Right cardiac atrium (tissue), 5 donors: Measurements from ENCODE around the gene TRAF1. TPM values are rescaled to one million over a fixed set of nuclear protein-coding genes. Genes with fewer than 3 reads are reported as not detected.
"Not testable (repeated sequence)": the region's sequence is repeated elsewhere in the genome, so short reads cannot be mapped to it uniquely, and the experiment has no call there.

Experiments used
- ATAC-seq, 2 donors: fragments of 200-7000 bp; cut with Tn5 transposase; one replicate each; pipeline versions ENCODE4 v1.8.0 to v1.9.1; 2020; ENCODE audit warnings: moderate library complexity in 2 of 2, mild to moderate bottlenecking in 1 of 2
- DNase-seq, 3 donors: peaks; one replicate each; pipeline ENCODE4 v3.0.0-alpha.2; 2020
- H3K27ac ChIP-seq: one replicate; pipeline ENCODE4 v1.5.1; 2013; ENCODE audit warnings: mild to moderate bottlenecking, low read length, control low read depth, moderate library complexity
- H3K27me3 ChIP-seq: one replicate; pipeline ENCODE4 v1.6.1; 2013; ENCODE audit not compliant: control insufficient read depth, insufficient read depth
- H3K4me1 ChIP-seq: one replicate; pipeline ENCODE4 v1.6.1; 2013; ENCODE audit warnings: low read length; ENCODE audit not compliant: control insufficient read depth, insufficient read depth
- H3K4me3 ChIP-seq: one replicate; pipeline ENCODE4 v1.5.1; 2013; ENCODE audit warnings: low read length, control low read depth
- H3K9me3 ChIP-seq: one replicate; pipeline ENCODE4 v1.6.1; 2013; ENCODE audit warnings: low read length; ENCODE audit not compliant: control insufficient read depth
- WGBS: extraction: QIAGEN DNeasy Blood & Tissue Kit; methylation state at CpG from one replicate; pipeline ENCODE4 v1.1.7; 2013; 5-methylcytosine and 5-hydroxymethylcytosine counted together
- intact Hi-C, 4 donors: fragments of 100-400 bp; cut with DNase I; formaldehyde crosslinking; loops; one replicate each; pipeline versions ENCODE4 v1.11.0 to v1.14.0; 2022 to 2023
- long read RNA-seq, 4 donors: library from polyadenylated mRNA; unstranded; transcript quantifications; one replicate each; pipeline ENCODE4 v2.0.0, GENCODE V29; 2020 to 2021
- polyA plus RNA-seq: library from polyadenylated mRNA; stranded (reverse); fragments of 200-250 nt; gene quantifications from one replicate; pipeline ENCODE4 v1.2.3, GENCODE V29; 2013
- total RNA-seq, 4 donors: library from RNA; stranded (reverse); fragmentation: NEBNext Ultra II Directional; extraction: Animal tissue kit (Norgen Biotek cat#: 25700); gene quantifications; one replicate each; pipeline ENCODE4 v1.2.1, GENCODE V29; 2021
- donor health status: healthy with polysubstance abuse.
- donor health status: DM: no; HTN: yes; CAD: no.
- donor health status: DM: no; HTN: no; CAD: no.
- donor health status: DM: no; HTN: yes; CAD: no; lungs with severe emphysema.
- donor health status: DM: yes; HTN: yes; CAD: no.

TRAF1 gene, protein sequence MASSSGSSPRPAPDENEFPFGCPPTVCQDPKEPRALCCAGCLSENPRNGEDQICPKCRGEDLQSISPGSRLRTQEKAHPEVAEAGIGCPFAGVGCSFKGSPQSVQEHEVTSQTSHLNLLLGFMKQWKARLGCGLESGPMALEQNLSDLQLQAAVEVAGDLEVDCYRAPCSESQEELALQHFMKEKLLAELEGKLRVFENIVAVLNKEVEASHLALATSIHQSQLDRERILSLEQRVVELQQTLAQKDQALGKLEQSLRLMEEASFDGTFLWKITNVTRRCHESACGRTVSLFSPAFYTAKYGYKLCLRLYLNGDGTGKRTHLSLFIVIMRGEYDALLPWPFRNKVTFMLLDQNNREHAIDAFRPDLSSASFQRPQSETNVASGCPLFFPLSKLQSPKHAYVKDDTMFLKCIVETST
- 1 to 10 TPM; 4.1 to 6.1 (median 5.1) TPM for total RNA-seq
- polyA plus RNA-seq = 3.9 TPM
- long read RNA-seq, donor 1, full-length matches to known transcripts = 2 of 11 reads
- long read RNA-seq, donor 1, partial matches to known transcripts = 4 of 11 reads
- long read RNA-seq, donor 1, other reads (novel, unspliced or antisense) = 5 of 11 reads
- long read RNA-seq, donor 2, full-length matches to known transcripts = 5 of 6 reads
- long read RNA-seq, donor 2, partial matches to known transcripts = 1 of 6 reads
- long read RNA-seq, donor 2, other reads (novel, unspliced or antisense) = 0 of 6 reads
- long read RNA-seq, donor 3, full-length matches to known transcripts = 6 of 13 reads
- long read RNA-seq, donor 3, partial matches to known transcripts = 4 of 13 reads
- long read RNA-seq, donor 3, other reads (novel, unspliced or antisense) = 3 of 13 reads
- long read RNA-seq, donor 4, full-length matches to known transcripts = 1 of 5 reads
- long read RNA-seq, donor 4, partial matches to known transcripts = 2 of 5 reads
- long read RNA-seq, donor 4, other reads (novel, unspliced or antisense) = 2 of 5 reads

DNA sequence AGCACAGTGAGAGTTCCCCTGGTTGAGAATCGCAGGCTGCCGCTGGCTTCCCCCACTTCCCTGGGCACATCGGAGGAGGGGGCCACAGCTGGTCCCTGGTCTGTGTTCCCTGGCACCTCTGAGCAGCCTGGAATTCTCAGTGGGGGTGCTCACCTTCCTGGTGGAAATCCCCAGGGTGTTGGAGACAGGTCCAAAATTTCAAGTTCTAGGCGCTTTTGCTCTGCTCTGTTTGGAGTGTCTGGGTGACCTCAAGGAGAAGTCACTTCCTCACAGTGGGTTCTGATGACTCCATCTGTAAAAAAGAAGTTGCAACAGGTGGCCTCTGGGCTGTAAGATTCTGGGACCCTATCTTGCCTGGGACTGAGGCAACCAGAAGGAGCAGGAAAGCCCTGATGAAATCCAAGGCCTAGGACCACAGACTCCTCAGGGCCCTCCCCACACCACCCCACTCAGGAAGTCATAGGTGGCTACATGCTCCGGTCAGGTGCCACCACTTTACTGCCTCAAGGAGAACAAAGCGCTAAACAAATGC is at the start of gene TRAF1:
Gene TRAF1, minus strand, starts transcription at position 400 of the 532 bp plus-strand sequence. CDS start 721 bp downstream, outside the sequence.
- no peak within 1 kb of the TSS for H3K4me3 ChIP-seq

DNA sequence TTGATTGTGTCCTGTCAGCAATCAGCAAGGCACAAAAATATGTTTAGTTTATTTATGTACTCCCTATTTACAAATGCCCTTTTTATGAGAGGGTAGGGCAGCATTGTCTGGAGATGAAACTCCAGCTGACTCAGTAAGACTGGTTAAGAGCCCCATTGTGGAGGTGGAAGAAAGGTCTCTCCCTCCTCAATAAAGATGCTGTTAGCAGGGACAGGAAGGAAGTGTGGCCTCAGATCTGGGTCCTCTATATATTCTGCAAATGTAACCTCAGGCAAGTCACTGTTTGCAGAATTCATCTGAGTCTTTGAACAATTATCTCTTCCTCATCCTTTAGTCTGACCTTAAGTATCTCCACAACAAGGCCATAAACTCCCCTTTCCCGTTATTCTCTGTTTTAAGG is 48.3 kb upstream of the TRAF1 start:
- intact Hi-C loops = no loop called here
- Histone ChIP-seq H3K4me1 (peaks cover 1% of the 10 kb centered on the region), H3K9me3 (no peaks in the 10 kb centered on the region), H3K27me3 (no peaks in the 10 kb centered on the region), H3K27ac (no peak overlapping the region), H3K4me3 (no peak overlapping the region)
- WGBS = 73% methylated on average over 1 of the region's 1 CpG
- DNase-seq (no peak), ATAC-seq (no peak)

More for the DNA sequence above, at the start of gene TRAF1:
- DNase-seq (no peak), ATAC-seq (no peak)
- WGBS = 74% methylated on average over 6 of the region's 6 CpGs
- H3K27ac ChIP-seq = peak within 1 kb of the TSS; percentile 71
- peaks cover 2% of the 10 kb centered on the region for H3K4me1 ChIP-seq
- no peaks in the 10 kb centered on the region for H3K27me3 ChIP-seq
- no peaks in the 10 kb centered on the region for H3K9me3 ChIP-seq
- intact Hi-C loops = loop anchor here in 1 of 4 donors (5.0 kb wide), 1 partner anchor 54 kb away; no protein-coding TSS in a partner anchor

DNA sequence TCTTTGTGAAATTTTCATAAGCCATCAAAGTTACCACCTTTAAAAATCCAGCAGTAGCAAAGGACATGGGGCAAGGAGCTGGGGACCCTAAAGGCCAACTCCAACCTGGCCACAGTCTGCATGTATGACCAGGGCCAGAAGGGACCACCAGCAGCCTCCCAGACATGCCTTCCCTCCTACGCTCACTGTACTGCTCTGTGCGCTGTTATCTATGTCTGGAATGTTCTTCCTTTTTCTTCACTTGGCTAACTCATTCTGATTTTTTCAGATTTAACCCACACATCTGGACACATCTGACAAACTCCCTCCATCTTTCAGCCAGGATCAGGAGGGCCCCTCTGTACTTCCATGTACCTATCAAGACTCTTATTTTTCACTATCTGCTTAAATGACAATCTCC is 47.6 kb upstream of the TRAF1 start:
- ATAC-seq (no peak), DNase-seq (no peak)
- no peaks in the 10 kb centered on the region for H3K27me3 ChIP-seq
- no peak overlapping the region for H3K4me3 ChIP-seq
- H3K4me1 ChIP-seq = peaks cover 1% of the 10 kb centered on the region
- intact Hi-C loops = no loop called here
- H3K27ac ChIP-seq = no peak overlapping the region
- 58% methylated on average over 2 of the region's 2 CpGs for WGBS
- no peaks in the 10 kb centered on the region for H3K9me3 ChIP-seq

DNA sequence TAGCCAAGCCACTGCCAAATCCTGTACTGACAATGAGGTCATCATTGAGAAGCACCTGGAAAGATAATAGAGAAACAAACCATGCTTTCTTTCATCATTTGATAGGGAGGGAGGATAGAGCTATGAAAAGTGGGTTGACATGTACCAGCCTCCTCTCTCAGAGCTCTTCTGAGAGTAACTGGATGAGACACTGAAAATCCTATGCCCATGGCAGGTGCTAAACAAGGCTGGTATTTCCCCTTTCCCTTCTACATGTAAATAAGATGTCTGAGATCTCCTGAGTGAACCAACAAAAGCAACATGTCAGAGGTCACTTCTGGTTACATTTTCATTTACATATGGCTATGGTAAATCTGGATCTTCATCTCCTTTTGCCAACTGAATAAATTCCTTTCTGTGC is 45.3 kb upstream of the TRAF1 start:
- Histone ChIP-seq H3K4me1 (peaks cover 1% of the 10 kb centered on the region), H3K4me3 (no peak overlapping the region), H3K9me3 (no peaks in the 10 kb centered on the region), H3K27ac (no peak overlapping the region), H3K27me3 (no peaks in the 10 kb centered on the region)
- intact Hi-C loops = no loop called here
- ATAC-seq = no peak
- DNase-seq = no peak

DNA sequence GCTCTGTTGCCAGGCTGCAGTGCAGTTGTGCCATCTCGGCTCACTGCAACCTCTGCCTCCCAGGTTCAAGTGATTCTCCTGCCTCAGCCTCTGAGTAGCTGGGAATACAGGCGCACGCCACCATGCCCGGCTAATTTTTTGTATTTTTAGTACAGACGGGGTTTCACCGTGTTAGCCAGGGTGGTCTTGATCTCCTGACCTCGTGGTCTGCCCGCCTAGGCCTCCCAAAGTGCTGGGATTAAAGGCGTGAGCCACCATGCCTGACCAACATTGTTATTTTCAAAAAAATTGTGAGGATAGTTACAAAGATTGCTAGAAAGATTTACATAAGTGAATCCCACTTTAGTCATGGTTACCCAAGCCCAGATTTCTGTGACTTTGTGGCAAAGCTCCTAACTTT is 44.9 kb upstream of the TRAF1 start:
- intact Hi-C loops, ATAC-seq, H3K27ac ChIP-seq, DNase-seq, H3K9me3 ChIP-seq, H3K4me3 ChIP-seq, H3K27me3 ChIP-seq, H3K4me1 ChIP-seq: not testable (repeated sequence)
- WGBS = 93% methylated on average over 9 of the region's 9 CpGs

DNA sequence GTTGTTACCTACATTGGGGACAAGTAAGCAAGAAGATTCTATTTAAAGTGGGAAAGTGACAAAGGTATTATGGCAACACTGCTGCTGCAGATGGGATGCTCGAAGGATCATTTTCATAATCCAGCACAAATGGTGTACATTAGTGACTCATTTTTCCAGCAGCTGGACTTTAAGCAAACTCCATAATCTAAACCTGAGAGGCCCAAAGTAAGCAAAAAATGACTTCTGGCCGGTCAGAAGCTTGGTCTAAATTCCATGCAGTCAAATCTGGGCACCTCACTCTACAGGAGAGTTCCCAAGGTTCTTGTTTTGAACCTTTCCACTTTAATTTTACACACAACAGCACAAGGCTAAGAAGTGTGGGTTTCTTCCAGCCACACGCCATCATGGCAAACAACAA is 43.6 kb upstream of the TRAF1 start:
- no peaks in the 10 kb centered on the region for H3K9me3 ChIP-seq
- H3K4me3 ChIP-seq = no peak overlapping the region
- DNase-seq (no peak), ATAC-seq (no peak)
- no peaks in the 10 kb centered on the region for H3K27me3 ChIP-seq
- peaks cover 7% of the 10 kb centered on the region for H3K4me1 ChIP-seq
- intact Hi-C loops = no loop called here
- 84% methylated on average over 3 of the region's 3 CpGs for WGBS
- H3K27ac ChIP-seq = no peak overlapping the region

DNA sequence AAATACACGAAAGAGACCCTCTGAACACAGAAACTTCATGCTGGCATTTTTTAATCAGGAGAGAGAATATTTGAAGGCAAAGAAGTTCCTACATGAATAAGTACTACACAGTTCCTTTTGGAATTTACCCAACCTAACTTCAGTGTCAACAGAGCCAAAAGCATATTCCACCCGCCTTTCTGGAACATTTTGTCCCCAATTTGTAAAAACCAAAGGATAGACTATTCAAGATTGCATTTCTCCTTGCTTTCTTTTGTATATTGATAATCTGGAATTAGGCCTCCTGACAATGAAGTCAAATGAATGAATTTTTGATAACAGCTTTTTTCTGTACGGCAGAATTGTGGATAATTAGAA is 39.4 kb upstream of the TRAF1 start:
- intact Hi-C loops = no loop called here
- Histone ChIP-seq H3K27me3 (no peaks in the 10 kb centered on the region), H3K27ac (no peak overlapping the region), H3K4me3 (no peak overlapping the region), H3K9me3 (no peaks in the 10 kb centered on the region), H3K4me1 (peaks cover 7% of the 10 kb centered on the region)
- 59% methylated on average over 3 of the region's 3 CpGs for WGBS
- ATAC-seq (peak; percentile 83 to 86), DNase-seq (no peak)

DNA sequence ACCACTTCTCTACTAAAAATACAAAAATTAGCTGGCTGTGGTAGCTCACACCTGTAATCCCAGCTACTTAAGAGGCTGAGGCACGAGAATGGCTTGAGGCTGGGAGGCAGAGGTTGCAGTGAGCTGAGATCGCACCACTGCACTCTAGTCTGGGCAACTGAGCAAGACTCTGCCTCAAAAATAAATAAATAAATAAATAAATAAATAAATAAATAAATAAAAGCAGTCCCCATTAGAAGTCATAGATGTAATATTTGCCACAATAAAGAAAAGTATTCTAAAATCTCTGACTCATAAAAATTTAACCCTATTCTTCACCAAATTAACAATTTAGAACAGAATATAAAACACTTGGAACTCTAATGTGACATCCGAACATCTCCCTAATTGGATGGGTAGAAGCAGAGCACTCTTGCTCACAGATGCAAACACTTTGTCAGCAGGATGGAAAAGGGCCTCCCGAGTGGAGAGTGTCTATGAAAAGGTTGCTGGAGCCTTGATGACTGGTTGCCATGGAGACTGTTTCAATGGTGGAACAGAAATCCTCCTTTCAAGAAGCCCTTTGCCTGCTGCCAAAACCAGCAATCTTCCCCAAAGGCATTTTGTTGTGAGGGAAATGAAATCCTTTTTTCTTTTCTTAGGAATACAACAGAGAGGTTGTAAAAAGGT is 38.9 kb upstream of the TRAF1 start:
- H3K27ac ChIP-seq = peak overlapping the region; percentile 80
- ATAC-seq = peak; percentile 86 to 88
- peak in 2 of 3 donors; percentile 33 to 59 for DNase-seq
- 71% methylated on average over 4 of the region's 4 CpGs for WGBS
- no peaks in the 10 kb centered on the region for H3K27me3 ChIP-seq
- peaks cover 7% of the 10 kb centered on the region for H3K4me1 ChIP-seq
- no peaks in the 10 kb centered on the region for H3K9me3 ChIP-seq
- intact Hi-C loops = no loop called here
- H3K4me3 ChIP-seq = no peak overlapping the region

DNA sequence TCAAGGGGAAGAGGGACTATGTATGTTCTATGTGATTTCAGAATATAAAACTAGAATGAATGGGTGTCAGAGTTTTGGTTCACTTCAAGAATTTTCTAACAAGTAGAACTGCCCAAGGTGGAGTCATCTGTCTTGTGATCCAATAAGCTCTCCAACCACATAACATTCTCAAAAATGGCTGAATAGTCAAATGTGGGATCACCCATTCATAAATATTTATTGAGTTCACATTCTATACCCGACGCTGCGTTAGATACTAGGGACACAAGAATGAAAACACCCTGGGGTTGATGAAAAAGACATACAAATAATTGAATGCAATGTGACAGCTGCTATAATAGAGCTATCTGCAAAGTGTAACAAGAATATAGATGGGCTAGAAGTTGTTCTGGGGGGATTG is 35.3 kb upstream of the TRAF1 start:
- WGBS = 97% methylated on average over 3 of the region's 3 CpGs
- no peak for ATAC-seq

DNA sequence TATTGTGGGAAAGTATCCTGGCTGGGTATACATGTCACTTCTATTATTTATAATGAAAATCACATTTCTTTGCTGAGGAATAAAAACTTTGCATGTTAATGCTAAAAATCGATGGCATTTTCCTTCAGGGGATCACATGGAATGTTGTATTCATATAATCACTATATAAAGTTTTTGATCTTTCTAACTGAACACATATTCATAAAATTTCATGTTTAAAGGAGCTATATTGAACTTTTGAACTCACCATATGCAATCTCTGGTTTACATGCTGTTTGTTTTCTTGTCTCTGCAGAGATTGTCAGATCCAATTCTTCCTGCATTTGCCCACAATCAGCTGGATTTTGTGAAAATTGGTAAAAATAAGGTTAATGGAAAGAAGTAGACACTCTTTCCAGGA is 33.4 kb upstream of the TRAF1 start:
- ATAC-seq (no peak), DNase-seq (no peak)
- Histone ChIP-seq H3K27me3 (no peaks in the 10 kb centered on the region), H3K9me3 (no peaks in the 10 kb centered on the region), H3K4me1 (no peaks in the 10 kb centered on the region), H3K4me3 (no peak overlapping the region), H3K27ac (no peak overlapping the region)
- intact Hi-C loops = no loop called here
- 88% methylated on average over 1 of the region's 1 CpG for WGBS

More for the DNA sequence above, 35.3 kb upstream of the TRAF1 start:
- Histone ChIP-seq H3K4me3 (no peak overlapping the region), H3K27ac (no peak overlapping the region), H3K27me3 (no peaks in the 10 kb centered on the region), H3K4me1 (peaks cover 7% of the 10 kb centered on the region), H3K9me3 (no peaks in the 10 kb centered on the region)
- no peak for DNase-seq
- intact Hi-C loops = no loop called here
